ENCODE data around the gene MTMR10.

The MTMR10 gene

DNA sequence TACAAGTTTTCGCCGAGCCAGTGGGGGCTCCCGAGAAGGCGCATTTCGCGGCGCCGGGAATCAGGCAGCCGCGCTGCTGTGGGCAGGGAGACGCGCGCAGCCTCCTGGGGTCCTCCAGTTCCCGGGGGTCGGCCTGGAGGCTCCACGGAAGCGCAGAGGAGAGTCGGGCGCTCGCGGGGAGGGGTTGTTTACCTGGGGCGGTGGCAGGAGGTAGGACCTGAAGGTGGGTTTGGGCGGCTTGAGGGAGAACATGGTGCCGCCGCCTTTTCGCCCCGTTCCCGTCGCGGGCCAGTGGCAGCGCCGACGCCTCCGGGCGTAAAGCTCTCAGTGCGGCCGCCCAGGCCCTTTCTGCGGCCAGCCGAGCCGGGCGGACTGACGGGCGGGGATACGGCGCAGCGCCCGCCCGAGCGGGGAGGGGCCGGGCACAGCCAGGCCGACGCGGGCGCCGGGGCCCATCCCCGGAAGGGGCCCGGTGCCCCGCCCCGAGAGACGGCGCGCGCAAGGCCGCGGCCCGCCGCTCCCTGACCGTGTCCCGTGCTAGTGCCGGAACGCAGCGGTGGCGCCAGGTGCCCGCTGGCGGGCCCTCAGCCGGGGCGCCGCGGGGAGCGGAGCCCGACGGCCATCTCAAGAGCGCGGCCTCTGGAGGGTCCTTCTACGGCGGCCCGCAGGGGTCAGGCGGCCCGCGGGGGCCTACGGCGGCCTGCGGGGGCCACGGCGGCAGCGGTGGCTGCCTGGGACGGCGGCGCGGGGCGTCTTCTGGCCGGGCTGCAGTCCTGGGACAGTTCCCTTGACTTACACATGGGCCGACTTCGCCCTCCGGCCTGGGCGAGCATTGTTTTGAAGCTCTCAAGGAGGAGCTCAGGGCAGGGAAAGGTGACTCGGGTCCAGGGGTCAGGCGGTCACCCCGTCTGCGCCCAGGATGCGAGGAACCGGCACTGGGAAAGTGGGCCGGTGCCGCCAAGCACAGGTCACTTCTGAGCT lies at the start of gene MTMR10:
Gene MTMR10 (minus strand): TSS at position 374 of the 981 bp plus-strand sequence. CDS start 122 bp downstream, at position 252.
- TF ChIP-seq GATA1 (IDR thresholded peaks at IDR 0.05; ENCODE audit: low read depth, low read length) (no peak), POLR2A (IDR thresholded peaks at IDR 0.05; ENCODE audit: low read length) (peak; percentile 93)

GRCh38 chr15:31040611-31041010 lies 49.2 kb upstream of the MTMR10 start:
- DNase-seq: no peak
- TF ChIP-seq GATA1 (IDR thresholded peaks at IDR 0.05; ENCODE audit: low read depth, low read length) (no peak), POLR2A (IDR thresholded peaks at IDR 0.05; ENCODE audit: low read length) (no peak)

More for the DNA sequence above, at the start of gene MTMR10:
- DNase-seq: peak; percentile 90 to 93

DNA sequence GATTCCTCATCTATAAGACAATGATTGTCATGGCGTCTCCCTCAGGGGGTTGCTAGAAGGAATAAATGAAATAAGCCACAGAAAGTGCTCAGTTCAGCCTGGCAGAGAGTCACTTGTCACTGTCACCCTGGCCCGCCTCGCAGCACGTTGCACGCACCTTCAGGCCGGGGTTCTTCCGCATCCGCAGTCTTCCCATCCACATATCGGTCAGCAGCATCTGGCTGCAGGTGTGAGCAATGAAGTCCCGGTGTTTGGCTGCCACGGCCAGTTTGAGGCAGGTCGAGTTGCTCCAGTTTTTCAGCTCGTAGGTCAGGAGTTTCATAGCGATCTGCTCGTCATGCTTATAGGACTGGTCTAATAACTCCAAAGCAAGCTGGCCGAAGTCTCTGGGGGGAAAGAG lies 48.5 kb upstream of the MTMR10 start:
- DNase-seq: no peak
- TF ChIP-seq GATA1 (IDR thresholded peaks at IDR 0.05; ENCODE audit: low read depth, low read length) (no peak), POLR2A (IDR thresholded peaks at IDR 0.05; ENCODE audit: low read length) (no peak)

DNA sequence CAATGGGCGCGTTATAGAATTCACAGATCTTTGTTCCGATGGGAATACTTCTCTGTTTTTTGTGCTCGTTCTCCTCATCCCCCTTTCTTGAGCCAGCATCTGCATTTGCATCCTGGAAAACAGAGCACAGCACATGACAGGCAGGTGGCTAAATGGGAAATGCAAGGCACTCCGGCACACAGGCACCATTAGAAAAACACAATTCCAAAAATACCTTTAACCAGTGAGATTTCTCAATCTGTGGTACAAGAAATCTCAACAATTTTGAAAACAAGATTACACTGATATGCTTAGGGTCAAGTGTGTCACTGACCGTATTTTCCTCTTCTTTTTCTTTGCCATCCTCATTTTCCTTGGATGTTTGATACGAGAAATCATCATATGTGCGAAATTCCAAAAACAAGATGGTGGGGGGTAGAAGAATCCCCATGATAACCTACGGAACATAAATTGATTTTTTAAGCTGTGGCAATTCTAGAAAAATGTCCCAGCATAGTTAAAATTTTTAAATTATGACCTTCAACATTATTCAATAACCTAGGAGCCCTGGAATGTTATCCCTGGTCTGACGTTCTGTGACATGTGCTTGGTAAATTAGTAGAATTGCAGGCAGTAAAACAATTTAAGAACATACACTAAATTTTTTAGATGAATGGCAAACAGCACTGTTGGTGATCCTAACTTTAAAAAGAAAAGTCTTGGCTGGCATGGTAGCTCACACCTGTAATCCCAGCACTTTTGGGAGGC lies 46.5 kb upstream of the MTMR10 start:
- TF ChIP-seq POLR2A (IDR thresholded peaks at IDR 0.05; ENCODE audit: low read length): no peak
- TF ChIP-seq GATA1 (IDR thresholded peaks at IDR 0.05; ENCODE audit: low read depth, low read length): no peak
- DNase-seq: no peak

GRCh38 chr15:31036783-31037182 lies 45.4 kb upstream of the MTMR10 start:
- no peak for DNase-seq
- TF ChIP-seq POLR2A (IDR thresholded peaks at IDR 0.05; ENCODE audit: low read length) (no peak), GATA1 (IDR thresholded peaks at IDR 0.05; ENCODE audit: low read depth, low read length) (no peak)

DNA sequence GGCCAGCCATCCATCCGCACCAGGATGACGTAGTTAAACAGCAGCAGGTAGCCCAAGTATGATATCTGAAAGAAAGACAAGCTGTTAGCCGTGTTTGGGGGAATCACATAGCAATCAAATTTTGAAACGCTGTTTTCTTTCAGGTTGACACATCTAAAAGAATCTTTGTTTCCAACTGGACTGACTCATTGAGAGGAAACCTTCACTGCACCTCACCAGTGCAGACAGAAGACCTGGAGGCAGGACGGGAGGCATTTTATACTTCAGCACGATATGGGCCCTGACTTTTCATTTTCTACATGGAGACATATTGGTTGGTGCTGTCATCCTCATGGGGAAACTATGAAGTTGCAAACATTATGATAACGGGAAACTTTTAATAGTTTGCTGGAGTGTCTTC lies 44.2 kb upstream of the MTMR10 start:
- TF ChIP-seq GATA1 (IDR thresholded peaks at IDR 0.05; ENCODE audit: low read depth, low read length) (no peak), POLR2A (IDR thresholded peaks at IDR 0.05; ENCODE audit: low read length) (no peak)
- DNase-seq: no peak

- DNase-seq: no peak
- TF ChIP-seq GATA1 (IDR thresholded peaks at IDR 0.05; ENCODE audit: low read depth, low read length) (no peak), POLR2A (IDR thresholded peaks at IDR 0.05; ENCODE audit: low read length) (no peak)
These were observed 42.7 kb upstream of the MTMR10 start for GRCh38 chr15:31034152-31034551.

DNA sequence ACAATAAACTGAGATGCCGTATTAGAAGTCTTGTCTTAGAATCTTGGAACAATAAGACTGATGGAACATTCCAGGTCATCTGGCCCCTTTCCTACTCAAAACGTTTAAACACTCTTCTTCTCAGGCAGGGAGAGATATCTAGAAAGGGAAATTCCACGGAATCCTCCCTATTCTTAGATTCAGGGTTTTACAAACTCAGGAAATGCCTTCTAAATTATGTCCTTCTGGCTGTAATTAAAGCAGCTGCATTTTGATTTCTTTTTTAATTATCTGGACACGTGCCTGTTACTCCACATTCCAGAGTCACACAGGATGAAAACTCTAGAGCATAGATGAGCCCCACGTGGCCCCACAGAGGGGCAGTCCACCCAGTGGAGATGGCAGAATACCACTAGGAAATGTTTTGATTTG lies 41.5 kb upstream of the MTMR10 start:
- no peak for DNase-seq
- TF ChIP-seq GATA1 (IDR thresholded peaks at IDR 0.05; ENCODE audit: low read depth, low read length) (no peak), POLR2A (IDR thresholded peaks at IDR 0.05; ENCODE audit: low read length) (no peak)

DNA sequence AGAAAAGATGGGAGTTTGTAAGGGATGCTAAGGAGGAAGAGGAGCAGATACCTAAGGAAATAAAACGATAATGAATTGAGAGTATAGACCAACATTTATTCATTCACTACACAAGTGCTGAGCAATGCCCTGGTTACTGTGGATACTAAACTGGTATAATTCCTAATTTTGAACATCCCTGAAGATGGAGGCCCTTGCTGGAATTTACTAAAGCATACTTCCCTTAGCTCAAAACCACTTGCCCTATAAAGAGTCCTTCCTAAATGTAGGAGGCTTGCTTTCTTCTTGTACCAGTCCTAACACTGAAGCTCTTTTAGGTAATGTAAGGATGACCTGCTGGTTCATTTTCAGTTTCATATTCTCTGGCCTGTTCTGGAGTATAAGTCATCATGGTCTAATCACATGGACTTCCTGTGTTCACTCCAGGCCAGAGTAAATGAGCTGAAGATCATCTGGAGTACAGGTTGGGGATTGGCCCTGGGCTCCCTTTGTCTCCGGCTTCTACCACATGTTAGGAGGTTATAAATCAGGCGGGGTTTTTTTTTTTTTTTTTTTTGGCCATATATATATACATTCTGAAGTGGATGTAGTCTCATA lies 40.1 kb upstream of the MTMR10 start:
- no peak for TF ChIP-seq GATA1 (IDR thresholded peaks at IDR 0.05; ENCODE audit: low read depth, low read length)
- TF ChIP-seq POLR2A (IDR thresholded peaks at IDR 0.05; ENCODE audit: low read length): no peak
- no peak for DNase-seq

GRCh38 chr15:31027910-31028578 lies 36.6 kb upstream of the MTMR10 start:
- no peak for TF ChIP-seq POLR2A (IDR thresholded peaks at IDR 0.05; ENCODE audit: low read length)
- no peak for TF ChIP-seq GATA1 (IDR thresholded peaks at IDR 0.05; ENCODE audit: low read depth, low read length)

DNA sequence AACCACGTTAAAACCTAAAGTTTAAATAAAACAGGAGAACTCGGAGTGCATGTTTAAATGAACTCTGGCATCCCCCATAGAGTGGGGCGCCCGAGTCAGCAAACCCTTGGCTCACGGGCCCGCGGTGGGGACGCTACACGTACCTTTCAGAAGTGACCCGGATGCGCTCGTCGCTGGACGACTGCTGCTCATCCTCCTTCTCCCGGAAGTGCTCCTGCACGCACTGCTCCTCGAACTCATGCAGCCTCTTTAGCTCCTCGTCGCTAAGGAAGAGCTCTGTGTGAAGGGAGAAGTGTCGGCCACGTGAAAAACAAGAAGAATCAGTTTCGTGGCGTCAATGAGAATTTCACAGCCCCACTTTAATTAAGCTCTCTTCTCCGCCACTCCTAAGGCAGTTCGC lies 34.6 kb upstream of the MTMR10 start:
- DNase-seq: no peak
- TF ChIP-seq POLR2A (IDR thresholded peaks at IDR 0.05; ENCODE audit: low read length) (no peak), GATA1 (IDR thresholded peaks at IDR 0.05; ENCODE audit: low read depth, low read length) (no peak)

More at GRCh38 chr15:31027910-31028578, 36.6 kb upstream of the MTMR10 start:
- DNase-seq: peak in 1 of 2 experiments; percentile 5

GRCh38 chr15:31024979-31025378 lies 33.6 kb upstream of the MTMR10 start:
- DNase-seq: no peak
- TF ChIP-seq POLR2A (IDR thresholded peaks at IDR 0.05; ENCODE audit: low read length): no peak
- TF ChIP-seq GATA1 (IDR thresholded peaks at IDR 0.05; ENCODE audit: low read depth, low read length): no peak

DNA sequence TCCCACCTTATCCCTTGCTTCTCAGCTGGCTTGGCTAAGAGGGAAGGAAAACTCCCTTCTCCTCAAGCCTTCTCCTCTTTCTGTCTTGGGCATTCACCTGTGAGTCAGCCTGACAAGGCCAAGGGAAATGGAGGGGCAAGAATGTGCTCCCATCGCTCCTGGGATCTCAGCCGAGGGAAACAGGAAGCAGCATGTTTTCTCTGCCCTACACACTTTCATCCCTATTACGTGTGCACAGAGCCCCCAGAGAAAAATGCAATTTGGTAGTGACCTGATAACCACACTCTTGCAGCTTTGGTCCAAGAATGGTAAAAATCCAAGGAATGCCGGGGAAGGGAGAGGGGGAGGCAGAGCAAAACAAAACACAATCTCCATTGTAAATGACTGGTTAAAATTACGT lies 32.9 kb upstream of the MTMR10 start:
- TF ChIP-seq POLR2A (IDR thresholded peaks at IDR 0.05; ENCODE audit: low read length) (no peak), GATA1 (IDR thresholded peaks at IDR 0.05; ENCODE audit: low read depth, low read length) (no peak)
- no peak for DNase-seq

All from erythroblast (primary cell).